Subcutaneous abdominal adipose tissue (tissue), 5 donors: ENCODE results near the gene KCNE1.

Experiments
- H3K27ac ChIP-seq: one replicate; pipeline ENCODE4 v1.7.0; 2013; ENCODE audit warnings: low read depth, mild to moderate bottlenecking, inconsistent platforms, low read length, moderate library complexity
- H3K27me3 ChIP-seq, 5 donors: one replicate each; pipeline ENCODE4 v1.7.0; 2013; ENCODE audit warnings: low read length in 5 of 5, inconsistent platforms in 1 of 5; ENCODE audit not compliant: control insufficient read depth in 5 of 5, insufficient read depth in 4 of 5
- H3K36me3 ChIP-seq, 5 donors: one replicate each; pipeline ENCODE4 v1.7.0; 2013; ENCODE audit warnings: low read length in 5 of 5; ENCODE audit not compliant: control insufficient read depth in 5 of 5, insufficient read depth in 5 of 5
- H3K4me1 ChIP-seq, 5 donors: one replicate each; pipeline ENCODE4 v1.7.0; 2013; ENCODE audit warnings: low read length in 5 of 5, mild to moderate bottlenecking in 3 of 5, moderate library complexity in 1 of 5; ENCODE audit not compliant: control insufficient read depth in 5 of 5, insufficient read depth in 5 of 5
- H3K4me3 ChIP-seq, 5 donors: one replicate each; pipeline ENCODE4 v1.7.0; 2013; ENCODE audit warnings: low read length in 5 of 5, low read depth in 1 of 5
- H3K9ac ChIP-seq, 5 donors: one replicate each; pipeline ENCODE4 v1.7.0; 2013; ENCODE audit warnings: low read length in 5 of 5, mild to moderate bottlenecking in 4 of 5, moderate library complexity in 3 of 5
- H3K9me3 ChIP-seq, 5 donors: one replicate each; pipeline ENCODE4 v1.7.0; 2013; ENCODE audit warnings: low read length in 5 of 5; ENCODE audit not compliant: control insufficient read depth in 5 of 5
- donor health status: healthy.
- donor health status: healthy.
- donor health status: healthy.
- donor health status: healthy.
- donor health status: healthy.

KCNE1 gene

GRCh38 chr21:34536820-34537219 lies 24.8 kb upstream of the KCNE1 start:
- Histone ChIP-seq H3K9ac (no peak overlapping the region), H3K4me1 (peaks cover 0 to 11% (median 0%) of the 10 kb centered on the region in 5 donors), H3K9me3 (no peaks in the 10 kb centered on the region), H3K27ac (no peak overlapping the region), H3K36me3 (no peaks in the 10 kb centered on the region), H3K4me3 (no peak overlapping the region), H3K27me3 (no peaks in the 10 kb centered on the region)

GRCh38 chr21:34536311-34536710 lies 24.3 kb upstream of the KCNE1 start:
- no peak overlapping the region for H3K4me3 ChIP-seq
- no peak overlapping the region for H3K9ac ChIP-seq
- no peaks in the 10 kb centered on the region for H3K9me3 ChIP-seq
- H3K27ac ChIP-seq = no peak overlapping the region
- no peaks in the 10 kb centered on the region for H3K27me3 ChIP-seq
- peaks cover 0 to 11% (median 0%) of the 10 kb centered on the region in 5 donors for H3K4me1 ChIP-seq
- H3K36me3 ChIP-seq = no peaks in the 10 kb centered on the region

GRCh38 chr21:34535886-34536285 lies 23.9 kb upstream of the KCNE1 start:
- Histone ChIP-seq H3K9me3 (no peaks in the 10 kb centered on the region), H3K27ac (no peak overlapping the region), H3K9ac (no peak overlapping the region), H3K4me3 (no peak overlapping the region), H3K36me3 (no peaks in the 10 kb centered on the region), H3K27me3 (no peaks in the 10 kb centered on the region), H3K4me1 (peaks cover 0 to 11% (median 0%) of the 10 kb centered on the region in 5 donors)

- Histone ChIP-seq H3K9ac (no peak overlapping the region), H3K27ac (no peak overlapping the region), H3K27me3 (no peaks in the 10 kb centered on the region)
Measured at GRCh38 chr21:34534522-34534921, 22.5 kb upstream of the KCNE1 start.

GRCh38 chr21:34533938-34534337 lies 21.9 kb upstream of the KCNE1 start:
- no peak overlapping the region for H3K4me3 ChIP-seq
- no peaks in the 10 kb centered on the region for H3K27me3 ChIP-seq
- H3K36me3 ChIP-seq = no peaks in the 10 kb centered on the region
- no peak overlapping the region for H3K9ac ChIP-seq
- H3K27ac ChIP-seq = no peak overlapping the region
- no peaks in the 10 kb centered on the region for H3K9me3 ChIP-seq
- peaks cover 0 to 11% (median 0%) of the 10 kb centered on the region in 5 donors for H3K4me1 ChIP-seq

More at GRCh38 chr21:34534522-34534921, 22.5 kb upstream of the KCNE1 start:
- H3K4me3 ChIP-seq = no peak overlapping the region
- no peaks in the 10 kb centered on the region for H3K36me3 ChIP-seq
- peaks cover 0 to 11% (median 0%) of the 10 kb centered on the region in 5 donors for H3K4me1 ChIP-seq
- H3K9me3 ChIP-seq = no peaks in the 10 kb centered on the region

- Histone ChIP-seq H3K9ac (no peak overlapping the region), H3K27me3 (no peaks in the 10 kb centered on the region), H3K27ac (no peak overlapping the region), H3K4me3 (no peak overlapping the region), H3K4me1 (peaks cover 4 to 28% (median 15%) of the 10 kb centered on the region in 5 donors), H3K36me3 (no peaks in the 10 kb centered on the region), H3K9me3 (no peaks in the 10 kb centered on the region)
Measured at GRCh38 chr21:34531399-34531798, 19.4 kb upstream of the KCNE1 start.

GRCh38 chr21:34530261-34530660 lies 18.3 kb upstream of the KCNE1 start:
- no peak overlapping the region for H3K4me3 ChIP-seq
- no peaks in the 10 kb centered on the region for H3K9me3 ChIP-seq
- peaks cover 5 to 36% (median 26%) of the 10 kb centered on the region in 5 donors for H3K4me1 ChIP-seq
- H3K27me3 ChIP-seq = no peaks in the 10 kb centered on the region
- no peaks in the 10 kb centered on the region for H3K36me3 ChIP-seq
- no peak overlapping the region for H3K9ac ChIP-seq
- no peak overlapping the region for H3K27ac ChIP-seq

GRCh38 chr21:34528131-34528561 lies 16.1 kb upstream of the KCNE1 start:
- H3K4me1 ChIP-seq = peaks cover 9 to 39% (median 34%) of the 10 kb centered on the region in 5 donors
- H3K4me3 ChIP-seq = no peak overlapping the region
- H3K9me3 ChIP-seq = no peaks in the 10 kb centered on the region
- H3K9ac ChIP-seq = no peak overlapping the region
- no peaks in the 10 kb centered on the region for H3K27me3 ChIP-seq
- peaks cover 0 to 3% (median under 1%) of the 10 kb centered on the region in 5 donors for H3K36me3 ChIP-seq
- peak overlapping the region; percentile 96 for H3K27ac ChIP-seq

- Histone ChIP-seq H3K27me3 (no peaks in the 10 kb centered on the region), H3K9ac (peak overlapping the region; percentile 73 to 96 (median 78)), H3K4me1 (peaks cover 9 to 53% (median 46%) of the 10 kb centered on the region in 5 donors), H3K36me3 (peaks cover 0 to 12% (median 10%) of the 10 kb centered on the region in 5 donors), H3K9me3 (no peaks in the 10 kb centered on the region), H3K4me3 (peak overlapping the region; percentile 62 to 78 (median 70)), H3K27ac (peak overlapping the region; percentile 96)
Measured at GRCh38 chr21:34526618-34527290, 14.7 kb upstream of the KCNE1 start.

- Histone ChIP-seq H3K4me1 (peaks cover 9 to 58% (median 50%) of the 10 kb centered on the region in 5 donors), H3K27me3 (no peaks in the 10 kb centered on the region), H3K4me3 (peak overlapping the region; percentile 62 to 78 (median 70)), H3K36me3 (peaks cover 0 to 17% (median 15%) of the 10 kb centered on the region in 5 donors), H3K9ac (peak overlapping the region; percentile 73 to 96 (median 78)), H3K9me3 (no peaks in the 10 kb centered on the region), H3K27ac (peak overlapping the region; percentile 96)
Measured at GRCh38 chr21:34526241-34526617, 14.2 kb upstream of the KCNE1 start.
